GM18951 (cell line): ENCODE results near the gene FBN3.

ENCODE experiments used
- POLR2A ChIP-seq: IDR thresholded peaks from 4 replicates; pipeline ENCODE4 v1.6.1; 2011; ENCODE audit warnings: mild to moderate bottlenecking; ENCODE audit not compliant: insufficient read length, insufficient read depth; ENCODE audit errors: extremely low read depth
- in situ Hi-C: fragments of 300-500 bp; cut with MboI; formaldehyde crosslinking; loops from one replicate; pipeline ENCODE4 v1.12.0; 2022; ENCODE audit warnings: low sequenced_read_pairs, mixed read lengths, inconsistent platforms; ENCODE audit not compliant: unreplicated experiment

FBN3 gene

DNA sequence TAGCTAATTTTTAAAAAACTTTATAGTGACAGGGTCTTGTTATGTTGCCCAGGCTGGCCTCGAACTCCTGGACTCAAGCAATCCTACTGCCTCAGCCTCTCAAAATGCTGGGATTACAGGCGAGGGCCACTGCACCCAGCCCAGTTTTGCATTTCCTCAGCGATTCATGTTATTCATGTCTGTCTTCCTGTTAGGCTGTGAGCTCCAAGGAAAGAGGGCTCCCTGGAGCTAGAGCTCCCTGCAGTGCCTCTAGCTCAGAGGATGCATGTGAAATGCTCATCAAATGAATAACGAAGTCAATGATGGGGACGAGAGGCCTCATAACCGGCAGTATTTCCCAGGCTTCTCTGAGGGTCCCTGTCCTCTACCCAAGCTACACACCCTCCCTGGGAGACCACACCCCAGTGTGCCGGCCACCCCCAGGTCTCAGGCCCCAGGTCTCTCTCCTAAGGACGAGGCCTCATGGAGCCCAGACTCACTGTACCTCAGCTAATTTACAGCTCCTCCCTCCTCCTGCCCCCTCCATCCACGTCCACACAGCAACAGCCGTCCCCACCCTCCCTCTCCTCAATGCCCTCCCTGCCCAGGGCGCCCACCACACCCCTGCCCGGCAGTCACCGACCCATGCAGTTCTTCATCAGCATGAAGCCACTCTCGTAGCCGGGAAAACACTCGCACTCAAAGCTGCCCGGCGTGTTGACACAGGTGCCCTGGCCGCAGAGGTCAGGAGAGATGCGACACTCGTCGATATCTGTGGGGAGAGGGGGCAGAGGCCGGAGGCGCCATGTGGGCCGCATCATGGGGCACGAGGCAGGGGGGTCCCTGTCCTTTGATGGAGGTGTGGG is 28.5 kb downstream of the FBN3 start:
- in situ Hi-C loops = no loop called here
- TF ChIP-seq POLR2A = no peak

- in situ Hi-C loops = no loop called here
These were observed 31.4 kb downstream of the FBN3 start for GRCh38 chr19:8117991-8118390.

GRCh38 chr19:8116437-8117293 is 32.7 kb downstream of the FBN3 start:
- TF ChIP-seq POLR2A = no peak
- in situ Hi-C loops = no loop called here

More at GRCh38 chr19:8117991-8118390, 31.4 kb downstream of the FBN3 start:
- no peak for TF ChIP-seq POLR2A

DNA sequence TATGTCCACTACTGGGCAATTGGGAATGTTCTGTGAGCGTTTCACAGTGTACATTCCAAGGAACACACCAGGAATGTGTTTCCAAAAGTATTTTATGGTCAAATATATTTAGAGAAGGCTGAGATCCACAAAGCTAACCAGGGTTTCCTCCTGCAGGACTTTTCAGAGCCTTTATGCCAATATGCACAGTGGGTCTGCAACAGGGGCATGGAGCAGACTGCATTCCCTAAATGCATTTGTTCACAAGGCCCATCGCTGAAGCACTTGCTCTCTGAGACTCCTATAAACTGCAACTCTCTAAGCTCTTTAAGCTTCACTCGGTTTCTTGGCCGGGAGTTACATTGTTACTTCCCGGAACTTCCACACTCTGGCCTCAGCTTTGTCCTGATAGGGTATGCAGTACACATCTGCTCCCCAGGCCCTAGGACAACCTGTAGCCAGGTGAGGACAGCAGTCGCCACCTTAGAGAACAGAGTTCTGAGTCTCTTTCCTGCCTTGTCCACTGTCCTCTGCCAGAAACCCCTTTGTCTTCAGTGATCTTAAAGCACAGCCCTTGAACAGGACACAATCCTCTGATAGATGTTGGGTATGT is 33.5 kb downstream of the FBN3 start:
- in situ Hi-C loops = no loop called here
- no peak for TF ChIP-seq POLR2A

DNA sequence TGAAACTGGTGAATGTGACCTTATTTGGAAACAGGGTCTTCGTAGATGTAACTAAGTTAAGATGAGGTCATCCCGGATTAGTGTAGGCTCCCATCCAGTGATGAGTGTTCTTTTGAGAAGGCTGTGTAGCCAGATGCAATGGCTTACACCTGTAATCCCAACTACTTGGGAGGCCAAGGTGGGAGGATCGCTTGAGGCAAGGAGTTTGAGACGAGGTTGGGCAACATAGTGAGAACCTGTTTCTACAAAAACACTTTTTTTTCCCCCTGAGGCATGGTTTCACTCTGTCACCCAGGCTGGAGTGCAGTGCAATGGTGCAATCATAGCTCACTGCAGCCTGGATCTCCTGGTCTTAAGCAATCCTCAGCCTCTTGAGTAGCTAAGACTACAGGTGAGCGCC is 36.4 kb downstream of the FBN3 start:
- in situ Hi-C loops = no loop called here
- no peak for TF ChIP-seq POLR2A

DNA sequence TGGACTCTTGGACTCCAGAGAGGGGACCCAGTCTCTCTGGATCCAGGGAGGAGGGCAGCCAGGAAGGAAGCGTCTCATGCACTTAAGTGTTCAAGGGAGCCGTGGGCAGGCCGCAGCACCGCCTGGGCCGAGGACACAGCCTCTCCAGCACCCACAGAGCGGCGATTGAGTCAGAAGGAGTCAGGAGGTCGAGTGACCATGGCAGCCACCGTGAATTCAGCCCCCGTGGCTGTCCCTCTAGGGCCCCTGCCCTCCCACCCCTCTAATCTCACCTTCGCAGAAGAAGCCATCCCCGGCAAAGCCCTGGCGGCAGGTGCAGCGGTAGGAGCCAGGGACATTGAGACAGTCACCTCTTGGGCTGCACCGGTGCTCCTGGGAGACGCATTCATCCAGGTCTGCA is 38.0 kb downstream of the FBN3 start:
- TF ChIP-seq POLR2A = no peak
- in situ Hi-C loops = no loop called here

- TF ChIP-seq POLR2A = no peak
- in situ Hi-C loops = no loop called here
These were observed 38.5 kb downstream of the FBN3 start for GRCh38 chr19:8110931-8111330.

DNA sequence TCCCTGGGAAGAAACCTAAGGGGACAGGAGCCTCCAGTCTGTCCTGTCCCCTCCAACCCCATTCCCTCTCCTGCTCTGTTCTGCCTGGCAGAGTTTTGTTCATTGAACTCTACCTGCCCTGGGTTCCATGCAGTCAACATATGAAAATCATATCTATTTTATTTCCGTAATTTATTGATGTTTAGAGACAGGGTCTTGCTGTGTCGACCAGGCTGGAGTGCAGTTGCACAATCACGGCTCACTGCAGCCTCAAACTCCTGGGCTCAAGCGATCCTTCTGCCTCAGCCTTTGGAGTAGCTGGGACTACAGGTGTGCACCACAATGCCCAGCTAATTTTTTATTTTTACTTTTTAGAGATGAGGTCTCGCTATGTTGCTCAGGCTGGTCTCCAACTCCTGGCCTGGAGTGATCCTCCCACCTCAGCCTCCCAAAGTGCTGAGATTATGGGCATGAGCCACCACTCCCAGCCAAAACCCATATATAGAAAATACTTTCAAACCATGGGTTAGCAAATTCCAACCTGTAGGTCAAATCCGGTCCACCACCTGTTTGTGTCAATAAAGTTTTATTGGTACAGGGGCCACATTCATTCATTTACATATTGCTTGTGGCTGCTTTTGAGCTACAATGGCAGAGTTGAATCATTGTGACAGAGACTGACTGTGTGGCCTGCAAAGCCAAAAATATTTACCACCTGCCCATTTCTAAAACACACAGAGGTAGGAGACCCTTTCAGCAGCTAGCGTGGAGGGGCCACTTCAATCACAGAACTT is 39.3 kb downstream of the FBN3 start:
- in situ Hi-C loops = no loop called here
- no peak for TF ChIP-seq POLR2A

GRCh38 chr19:8109455-8109854 is 39.9 kb downstream of the FBN3 start:
- in situ Hi-C loops = no loop called here
- no peak for TF ChIP-seq POLR2A

DNA sequence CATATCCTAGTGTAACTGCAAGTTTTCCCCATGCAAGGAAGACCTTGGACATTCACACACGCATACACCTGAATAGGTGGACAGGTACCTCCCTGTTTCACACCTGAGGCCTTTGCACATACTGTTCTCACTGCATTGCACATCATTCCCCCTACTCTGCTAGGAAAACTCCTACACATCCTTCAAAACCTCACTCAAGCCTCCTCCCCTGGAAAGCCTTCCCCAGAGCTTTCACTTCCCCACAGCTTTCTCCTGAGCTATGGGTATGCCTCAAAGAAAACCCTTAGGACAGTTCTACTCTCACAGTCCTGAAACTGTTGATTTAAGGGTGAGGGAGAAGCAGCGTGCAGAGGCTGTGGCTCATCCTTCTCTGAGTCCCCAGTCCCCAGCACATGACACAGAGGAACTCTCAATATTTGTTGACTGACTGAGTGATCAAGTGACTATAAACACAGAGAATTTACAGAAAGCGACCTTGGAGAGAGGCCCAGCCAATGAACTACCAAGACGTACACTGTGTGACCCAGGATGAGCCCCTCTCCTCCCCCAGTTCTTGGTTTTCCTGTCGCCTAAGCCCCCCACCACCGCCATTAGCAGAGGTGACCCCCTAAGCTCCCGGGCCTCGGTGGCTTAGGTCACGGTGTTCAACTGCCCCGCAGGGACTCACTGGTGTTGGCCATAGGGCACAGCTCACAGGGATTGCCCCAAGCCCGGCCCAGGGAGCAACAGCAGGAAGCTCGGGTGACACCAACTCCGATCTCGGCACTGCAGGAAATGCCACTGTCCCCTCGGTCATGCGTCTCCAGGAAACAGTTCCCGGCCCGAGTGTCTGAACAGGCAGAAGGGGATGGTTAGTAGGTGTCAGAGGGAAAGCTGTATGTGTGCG is 40.6 kb downstream of the FBN3 start:
- in situ Hi-C loops = no loop called here
- no peak for TF ChIP-seq POLR2A

DNA sequence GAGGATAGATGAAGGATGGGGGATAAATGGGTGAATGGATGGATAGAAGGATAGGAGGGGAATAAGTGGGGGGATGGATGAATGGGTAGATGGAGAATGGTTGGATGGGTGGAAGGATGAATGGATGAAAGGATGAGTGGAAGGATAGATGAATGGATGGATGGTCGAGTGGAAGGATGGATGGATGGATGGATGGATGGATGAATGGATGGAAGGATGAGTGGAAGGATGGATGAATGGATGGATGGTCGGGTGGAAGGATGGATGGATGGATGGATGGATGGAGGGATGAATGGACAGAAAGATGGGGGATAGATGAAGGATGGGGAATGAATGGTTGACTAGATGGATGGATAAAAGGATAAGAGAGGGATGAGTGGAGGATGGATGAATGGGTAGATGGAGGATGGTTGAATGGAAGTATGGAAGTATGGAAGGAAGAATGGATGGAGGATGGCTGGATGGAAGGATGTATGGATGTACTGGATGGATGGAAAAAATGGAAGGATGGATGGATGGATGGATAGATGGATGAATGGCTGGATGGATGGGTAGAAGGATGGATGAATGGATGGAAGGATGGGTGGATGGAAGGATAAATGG is 42.0 kb downstream of the FBN3 start:
- in situ Hi-C loops = no loop called here
- no peak for TF ChIP-seq POLR2A
